Measurements from ENCODE around the gene ZDHHC12. TPM values are rescaled to one million over a fixed set of nuclear protein-coding genes. Genes with fewer than 3 reads are reported as not detected.

Gene ZDHHC12
- total RNA-seq, 1 donor from 2014 or later, result 18.2 TPM

GRCh38 chr9:128683340-128684064 is 40.4 kb downstream of the ZDHHC12 start:
- peak overlapping the region; percentile 74 for H3K27ac Mint-ChIP-seq (ENCODE audit: unreplicated experiment)
- peak overlapping the region; percentile 91 for H3K4me3 Mint-ChIP-seq (ENCODE audit: unreplicated experiment)
- H3K27me3 Mint-ChIP-seq (ENCODE audit: unreplicated experiment), result peaks cover 9% of the 10 kb centered on the region
- peak; percentile 32 for DNase-seq
- peaks cover 11% of the 10 kb centered on the region for H3K4me1 Mint-ChIP-seq (ENCODE audit: low read depth, unreplicated experiment)
- TF ChIP-seq CTCF (IDR thresholded peaks at IDR 0.05; ENCODE audit: partially characterized antibody, unreplicated experiment), result no peak
- peaks cover 9% of the 10 kb centered on the region for H3K9me3 Mint-ChIP-seq (ENCODE audit: unreplicated experiment)
- H3K36me3 Mint-ChIP-seq (ENCODE audit: unreplicated experiment), result no peaks in the 10 kb centered on the region

GRCh38 chr9:128677794-128678193 is 46.1 kb downstream of the ZDHHC12 start:
- no peak for TF ChIP-seq CTCF (IDR thresholded peaks at IDR 0.05; ENCODE audit: partially characterized antibody, unreplicated experiment)
- no peaks in the 10 kb centered on the region for H3K4me1 Mint-ChIP-seq (ENCODE audit: low read depth, unreplicated experiment)
- H3K9me3 Mint-ChIP-seq (ENCODE audit: unreplicated experiment), result no peaks in the 10 kb centered on the region
- H3K27ac Mint-ChIP-seq (ENCODE audit: unreplicated experiment), result no peak overlapping the region
- no peak for DNase-seq
- no peaks in the 10 kb centered on the region for H3K27me3 Mint-ChIP-seq (ENCODE audit: unreplicated experiment)
- no peaks in the 10 kb centered on the region for H3K36me3 Mint-ChIP-seq (ENCODE audit: unreplicated experiment)
- no peak overlapping the region for H3K4me3 Mint-ChIP-seq (ENCODE audit: unreplicated experiment)

GRCh38 chr9:128675382-128675781 is 48.5 kb downstream of the ZDHHC12 start:
- TF ChIP-seq CTCF (IDR thresholded peaks at IDR 0.05; ENCODE audit: partially characterized antibody, unreplicated experiment), result no peak
- no peaks in the 10 kb centered on the region for H3K4me1 Mint-ChIP-seq (ENCODE audit: low read depth, unreplicated experiment)
- H3K9me3 Mint-ChIP-seq (ENCODE audit: unreplicated experiment), result no peaks in the 10 kb centered on the region
- H3K27me3 Mint-ChIP-seq (ENCODE audit: unreplicated experiment), result no peaks in the 10 kb centered on the region
- no peak for DNase-seq
- H3K4me3 Mint-ChIP-seq (ENCODE audit: unreplicated experiment), result no peak overlapping the region
- H3K27ac Mint-ChIP-seq (ENCODE audit: unreplicated experiment), result no peak overlapping the region
- H3K36me3 Mint-ChIP-seq (ENCODE audit: unreplicated experiment), result no peaks in the 10 kb centered on the region

Other genes starting within 250 kb of the ZDHHC12 start
- gene GLE1, start 219.4 kb downstream of the ZDHHC12 start, total RNA-seq (ENCODE audit: unreplicated experiment), result 11.0 TPM
- 750 TPM for gene SPTAN1, start 171.5 kb downstream of the ZDHHC12 start, total RNA-seq (ENCODE audit: unreplicated experiment)
- 15.0 TPM for gene DYNC2I2, start 67.3 kb downstream of the ZDHHC12 start, total RNA-seq (ENCODE audit: unreplicated experiment)
- 387 TPM for gene SET, start 34.9 kb downstream of the ZDHHC12 start, total RNA-seq (ENCODE audit: unreplicated experiment)
- 4.3 TPM for gene PKN3, start 21.6 kb downstream of the ZDHHC12 start, total RNA-seq (ENCODE audit: unreplicated experiment)
- 38.0 TPM for gene ZER1, start 47.8 kb upstream of the ZDHHC12 start, total RNA-seq (ENCODE audit: unreplicated experiment)
- 25.6 TPM for gene TBC1D13, start 63.1 kb upstream of the ZDHHC12 start, total RNA-seq (ENCODE audit: unreplicated experiment)
- 35.9 TPM for gene ENDOG, start 94.4 kb upstream of the ZDHHC12 start, total RNA-seq (ENCODE audit: unreplicated experiment)
- gene SPOUT1, start 105.7 kb upstream of the ZDHHC12 start, total RNA-seq (ENCODE audit: unreplicated experiment), result 22.3 TPM
- 19.5 TPM for gene KYAT1, start 157.8 kb upstream of the ZDHHC12 start, total RNA-seq (ENCODE audit: unreplicated experiment)
- gene LRRC8A, start 158.0 kb upstream of the ZDHHC12 start, total RNA-seq (ENCODE audit: unreplicated experiment), result 93.0 TPM
- 4.4 TPM for gene PHYHD1, start 196.9 kb upstream of the ZDHHC12 start, total RNA-seq (ENCODE audit: unreplicated experiment)
- gene DOLK, start 223.5 kb upstream of the ZDHHC12 start, total RNA-seq (ENCODE audit: unreplicated experiment), result 16.6 TPM
- gene NUP188, start 223.6 kb upstream of the ZDHHC12 start, total RNA-seq (ENCODE audit: unreplicated experiment), result 63.6 TPM

All from glutamatergic neuron (in vitro differentiated cells).